GM21423 (cell line): Measurements from ENCODE around the gene DNPH1.
A peak's percentile ranks its signal among the peaks of the same experiment; 100 is the strongest.

Experiments used
- ATAC-seq: cut with Tn5 transposase; IDR thresholded peaks from one replicate; pipeline ENCODE4 v1.9.1; 2021; ENCODE audit warnings: mild to moderate bottlenecking, moderate library complexity; ENCODE audit not compliant: unreplicated experiment

The DNPH1 gene

GRCh38 chr6:43185391-43185985 lies 43.8 kb downstream of the DNPH1 start:
- no peak for ATAC-seq

GRCh38 chr6:43184268-43184985 lies 44.9 kb downstream of the DNPH1 start:
- no peak for ATAC-seq

GRCh38 chr6:43183441-43183840 lies 45.8 kb downstream of the DNPH1 start:
- no peak for ATAC-seq

- peak; percentile 88 for ATAC-seq
Measured at GRCh38 chr6:43181942-43182860, 47.1 kb downstream of the DNPH1 start, which contains the start of gene CUL9. Gene CUL9 (plus strand): TSS chr6:43182196. CDS start chr6:43184311, 2,115 bp downstream.

GRCh38 chr6:43181621-43181941 lies 47.7 kb downstream of the DNPH1 start:
- ATAC-seq = no peak

GRCh38 chr6:43180985-43181384 lies 48.3 kb downstream of the DNPH1 start:
- no peak for ATAC-seq

- no peak for ATAC-seq
Measured at GRCh38 chr6:43180058-43180457, 49.2 kb downstream of the DNPH1 start.

- ATAC-seq = no peak
Measured at GRCh38 chr6:43178951-43179830, 50.1 kb downstream of the DNPH1 start.

GRCh38 chr6:43178150-43178549 lies 51.1 kb downstream of the DNPH1 start:
- no peak for ATAC-seq

GRCh38 chr6:43176423-43176786 lies 52.9 kb downstream of the DNPH1 start:
- ATAC-seq = no peak

GRCh38 chr6:43175676-43176422 lies 53.4 kb downstream of the DNPH1 start:
- no peak for ATAC-seq
